Amniotic stem cell (primary cell): ENCODE data around the gene GJB4.
"Not testable (repeated sequence)": the region's sequence is repeated elsewhere in the genome, so short reads cannot be mapped to it uniquely, and the experiment has no call there.

ENCODE experiments used
- DNase-seq: peaks from one replicate; lab custom pipeline; 2025; lab: John Stamatoyannopoulos, UW

The GJB4 gene

DNA sequence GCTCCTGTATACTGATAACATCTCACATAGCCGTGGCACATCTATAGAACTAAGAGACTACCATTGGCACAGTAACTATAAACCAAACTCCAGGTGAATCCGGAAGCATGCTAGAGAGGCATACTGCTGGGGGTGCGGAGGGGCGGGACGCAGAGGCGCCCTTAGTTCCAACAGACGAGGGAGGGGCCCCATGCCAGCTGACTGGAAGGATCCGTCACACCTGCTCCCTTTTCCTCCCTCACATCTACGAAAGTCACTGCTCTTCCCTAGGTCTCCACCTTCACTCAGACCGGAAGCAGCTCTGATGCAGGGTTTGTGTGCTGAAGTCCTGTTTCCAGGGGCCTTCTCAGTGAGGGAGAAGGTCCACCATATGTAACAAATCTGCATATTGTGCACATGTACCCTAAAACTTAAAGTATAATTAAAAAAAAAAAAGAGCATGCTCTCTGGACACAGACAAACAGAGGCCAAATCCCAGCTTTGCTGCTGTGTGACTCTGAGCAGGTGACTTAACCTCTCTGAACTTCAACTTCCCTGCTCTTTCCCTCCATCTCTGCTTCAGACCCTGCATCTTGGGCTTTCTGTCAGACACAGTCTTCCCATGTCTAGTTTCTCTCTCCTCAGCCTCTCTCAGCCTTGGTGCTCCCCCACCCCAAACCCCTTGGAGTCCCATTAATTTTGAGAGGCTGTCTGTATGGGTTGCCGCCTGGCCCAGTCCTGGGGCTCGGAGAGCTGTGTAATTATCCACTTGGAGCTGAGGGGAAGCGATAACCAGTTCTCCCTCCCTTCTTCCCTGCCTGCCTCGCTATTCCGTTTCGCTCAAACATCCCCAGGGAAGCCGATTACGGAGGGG is 12.5 kb upstream of the GJB4 start:
- no peak for DNase-seq

DNA sequence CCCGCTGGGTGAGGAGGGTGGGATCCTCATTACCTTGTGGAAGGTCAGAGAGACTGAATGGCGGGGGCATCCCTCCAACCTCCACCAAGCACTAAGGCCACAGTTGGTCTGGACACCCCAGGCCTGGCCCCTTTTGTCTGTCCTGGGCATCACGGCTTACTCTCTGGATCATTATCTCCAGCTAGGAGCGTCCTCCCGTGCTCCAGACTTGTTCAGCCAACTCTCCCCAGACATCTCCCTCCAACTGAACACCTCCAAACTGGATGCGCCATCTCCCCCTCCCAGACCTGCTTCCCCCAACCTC is 11.9 kb upstream of the GJB4 start:
- DNase-seq, result no peak

DNA sequence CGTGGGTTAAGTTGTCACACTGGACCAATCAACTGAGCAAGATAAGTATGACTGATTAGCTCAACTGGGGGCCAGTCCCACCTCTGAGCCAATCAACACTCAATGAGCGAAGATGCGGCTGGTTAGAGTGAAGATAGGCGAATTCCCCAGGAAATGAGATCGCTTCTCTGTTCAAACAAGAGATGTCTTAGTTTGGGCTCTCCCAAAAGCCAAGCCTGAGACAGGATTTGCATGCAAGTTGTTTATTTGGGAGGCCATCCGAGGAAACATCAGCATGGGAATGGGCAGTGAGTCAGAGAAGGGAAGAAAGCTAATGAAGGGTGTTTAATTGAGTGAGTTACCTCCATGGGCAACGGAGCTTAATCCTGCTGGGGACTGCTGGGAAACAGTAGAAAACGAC is 9.5 kb upstream of the GJB4 start:
- DNase-seq, result no peak

GRCh38 chr1:34750610-34751009 is 8.9 kb upstream of the GJB4 start:
- DNase-seq, result no peak

GRCh38 chr1:34753163-34753562 is 6.4 kb upstream of the GJB4 start:
- no peak for DNase-seq

- no peak for DNase-seq
These were observed 4.4 kb upstream of the GJB4 start, which contains the start of gene GJB5 for GRCh38 chr1:34754964-34755637. TSS of gene GJB5 (plus strand) at chr1:34755047. CDS start at chr1:34757331, 2,284 bp downstream.

GRCh38 chr1:34755961-34756360 is 3.6 kb upstream of the GJB4 start:
- no peak for DNase-seq

DNA sequence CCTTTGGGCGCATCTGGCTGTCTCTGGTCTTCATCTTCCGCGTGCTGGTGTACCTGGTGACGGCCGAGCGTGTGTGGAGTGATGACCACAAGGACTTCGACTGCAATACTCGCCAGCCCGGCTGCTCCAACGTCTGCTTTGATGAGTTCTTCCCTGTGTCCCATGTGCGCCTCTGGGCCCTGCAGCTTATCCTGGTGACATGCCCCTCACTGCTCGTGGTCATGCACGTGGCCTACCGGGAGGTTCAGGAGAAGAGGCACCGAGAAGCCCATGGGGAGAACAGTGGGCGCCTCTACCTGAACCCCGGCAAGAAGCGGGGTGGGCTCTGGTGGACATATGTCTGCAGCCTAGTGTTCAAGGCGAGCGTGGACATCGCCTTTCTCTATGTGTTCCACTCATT is 2.2 kb upstream of the GJB4 start:
- DNase-seq, result no peak

DNA sequence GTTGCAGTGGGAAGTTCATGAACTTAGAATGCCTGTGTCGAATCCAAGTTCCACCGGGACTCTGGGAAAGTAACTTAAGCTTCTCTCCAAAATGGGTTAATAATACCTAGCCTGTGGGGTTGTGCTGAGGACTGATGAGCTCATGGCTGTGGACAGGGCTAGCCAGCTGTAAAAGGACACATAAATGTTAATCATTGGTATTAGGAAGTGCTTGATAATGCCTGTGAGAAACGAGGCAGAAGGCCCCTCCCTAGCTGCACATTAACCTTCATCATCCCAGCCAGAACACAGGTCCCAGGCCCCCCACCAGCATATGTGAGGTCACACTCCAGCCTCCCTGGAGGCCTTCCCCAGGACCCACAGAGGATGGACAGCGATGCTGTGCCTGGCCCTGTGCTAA is 789 bp upstream of the GJB4 start:
- no peak for DNase-seq

- no peak for DNase-seq
These were observed 1.7 kb downstream of the GJB4 start for GRCh38 chr1:34761176-34761761.

DNA sequence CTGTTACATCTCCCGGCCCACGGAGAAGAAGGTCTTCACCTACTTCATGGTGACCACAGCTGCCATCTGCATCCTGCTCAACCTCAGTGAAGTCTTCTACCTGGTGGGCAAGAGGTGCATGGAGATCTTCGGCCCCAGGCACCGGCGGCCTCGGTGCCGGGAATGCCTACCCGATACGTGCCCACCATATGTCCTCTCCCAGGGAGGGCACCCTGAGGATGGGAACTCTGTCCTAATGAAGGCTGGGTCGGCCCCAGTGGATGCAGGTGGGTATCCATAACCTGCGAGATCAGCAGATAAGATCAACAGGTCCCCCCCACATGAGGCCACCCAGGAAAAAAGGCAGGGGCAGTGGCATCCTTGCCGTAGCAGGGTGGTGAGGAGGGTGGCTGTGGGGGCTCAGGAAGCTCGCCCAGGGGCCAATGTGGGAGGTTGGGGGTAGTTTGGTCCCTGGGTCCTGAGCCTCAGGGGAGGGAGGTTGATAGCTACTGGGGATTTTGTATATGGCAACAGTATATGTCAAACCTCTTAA is 2.3 kb downstream of the GJB4 start:
- DNase-seq, result no peak

DNA sequence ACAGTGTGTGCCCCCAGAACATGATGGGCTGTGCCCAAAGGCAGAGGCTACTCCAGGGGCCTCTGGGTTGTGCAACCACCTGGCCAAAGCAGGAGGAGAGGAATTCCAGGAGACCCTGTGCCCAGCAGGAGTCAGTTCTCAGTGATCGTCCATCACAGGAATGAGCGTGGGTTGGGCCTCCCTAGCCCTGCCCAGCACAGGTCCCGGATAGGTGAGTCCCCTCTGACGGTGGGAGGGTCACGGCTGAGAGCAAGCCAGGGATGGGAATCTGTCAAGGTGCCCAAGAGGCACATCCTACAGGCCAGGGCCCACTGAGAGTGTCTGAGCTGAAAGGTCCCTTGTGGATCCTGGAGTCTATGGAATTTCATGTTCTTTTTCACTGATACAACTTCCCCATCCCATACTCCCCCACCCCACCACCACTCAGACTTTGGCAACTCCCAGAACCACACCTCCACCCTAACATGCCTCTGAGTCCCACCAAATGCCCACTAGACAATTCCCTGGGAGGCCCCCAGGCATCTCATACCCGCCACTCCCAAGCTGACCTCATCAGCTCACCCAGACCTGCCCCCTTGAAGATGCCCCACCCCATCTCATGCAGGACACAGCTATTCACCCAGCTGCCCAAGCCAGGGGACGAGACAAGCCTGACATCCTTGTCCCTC is 3.1 kb downstream of the GJB4 start:
- DNase-seq, result no peak

DNA sequence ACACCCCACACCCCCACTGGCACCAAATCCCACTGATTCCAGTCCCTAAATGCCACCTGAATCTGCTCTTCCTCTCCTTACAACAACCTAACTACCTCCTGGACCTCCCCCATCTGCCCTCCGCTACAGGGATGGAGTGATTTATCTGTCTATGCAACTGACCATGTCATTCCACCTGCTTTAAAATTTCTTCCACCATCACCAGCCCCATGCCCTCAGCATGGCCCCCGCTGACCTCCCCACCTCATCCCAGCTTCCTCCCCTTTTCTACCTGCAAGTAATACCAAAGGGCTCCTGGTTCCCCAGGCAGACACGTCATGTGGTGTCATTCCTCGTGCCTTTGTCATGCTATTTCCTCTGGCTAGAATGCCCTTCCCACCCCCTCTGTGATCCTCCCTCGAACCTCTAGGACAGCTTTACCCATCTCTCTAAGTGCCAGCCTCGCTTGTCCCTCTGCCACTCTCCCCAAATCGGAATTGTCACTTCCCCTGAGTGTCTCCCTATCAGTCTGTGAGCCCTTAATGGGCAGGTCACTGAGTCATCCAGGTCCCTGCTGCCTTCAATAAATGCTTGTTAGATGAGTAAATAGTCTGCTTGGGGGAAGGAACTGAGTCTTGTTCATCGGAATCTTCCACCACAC is 3.7 kb downstream of the GJB4 start:
- DNase-seq, result no peak

- DNase-seq, result no peak
These were observed 9.3 kb downstream of the GJB4 start for GRCh38 chr1:34768856-34769255.

- no peak for DNase-seq
These were observed 11.5 kb downstream of the GJB4 start for GRCh38 chr1:34770891-34771504.

DNA sequence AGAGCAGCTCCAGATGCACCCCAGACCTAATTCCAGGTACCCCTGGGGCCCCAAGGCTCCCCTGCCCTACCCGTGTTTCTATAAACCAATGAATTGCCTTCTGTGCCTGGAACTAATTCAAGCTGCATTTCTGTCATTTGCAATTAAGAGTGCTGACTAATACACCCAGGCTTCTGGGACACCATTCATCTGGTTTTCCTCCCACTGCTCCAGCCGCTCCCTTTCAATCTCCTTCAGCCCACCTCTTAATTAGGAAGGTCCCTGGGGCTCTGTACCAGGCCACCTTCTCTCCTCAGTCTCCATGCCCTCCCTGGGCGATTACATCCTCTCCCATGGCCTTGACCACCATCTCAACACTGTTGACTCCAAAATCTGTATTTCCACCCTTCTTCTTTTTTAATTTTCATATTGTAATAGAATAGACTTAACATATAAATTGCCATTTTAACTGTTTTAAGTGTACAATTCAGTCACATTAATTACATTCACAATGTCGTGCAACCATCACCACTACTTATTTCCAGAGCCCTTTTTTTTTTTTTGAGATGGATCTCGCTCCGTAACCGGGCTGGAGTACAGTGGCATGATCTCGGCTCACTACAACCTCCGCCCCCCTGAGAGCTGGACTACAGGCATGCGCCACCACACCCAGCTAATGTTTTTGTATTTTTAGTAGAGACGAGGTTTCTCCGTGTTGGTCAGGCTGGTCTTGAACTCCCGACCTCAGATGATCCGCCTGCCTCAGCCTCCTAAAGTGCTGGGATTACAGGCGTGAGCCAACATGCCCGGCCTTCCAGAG is 12.2 kb downstream of the GJB4 start:
- no peak for DNase-seq

- DNase-seq, result not testable (repeated sequence)
These were observed 13.6 kb downstream of the GJB4 start for GRCh38 chr1:34773114-34773513.

DNA sequence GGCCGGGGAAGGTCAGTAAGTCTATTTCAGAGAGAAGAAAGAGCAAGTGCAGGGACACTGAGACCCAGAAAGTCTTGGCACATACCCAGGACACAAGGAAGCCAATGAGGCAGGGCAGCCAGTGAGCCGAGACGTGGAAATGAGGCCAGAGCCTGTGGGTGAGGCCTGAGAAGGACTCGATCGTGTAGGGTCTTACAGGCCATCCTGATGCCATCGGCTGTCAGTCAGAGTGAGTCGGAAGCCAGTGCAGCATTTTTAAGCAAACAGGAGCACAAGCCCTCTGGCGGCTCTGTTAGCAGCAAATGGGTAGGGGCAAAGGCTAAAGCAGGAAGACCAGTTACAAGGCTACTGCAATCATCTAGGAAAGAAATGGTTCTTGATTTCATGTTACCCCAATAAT is 15.4 kb downstream of the GJB4 start:
- no peak for DNase-seq

DNA sequence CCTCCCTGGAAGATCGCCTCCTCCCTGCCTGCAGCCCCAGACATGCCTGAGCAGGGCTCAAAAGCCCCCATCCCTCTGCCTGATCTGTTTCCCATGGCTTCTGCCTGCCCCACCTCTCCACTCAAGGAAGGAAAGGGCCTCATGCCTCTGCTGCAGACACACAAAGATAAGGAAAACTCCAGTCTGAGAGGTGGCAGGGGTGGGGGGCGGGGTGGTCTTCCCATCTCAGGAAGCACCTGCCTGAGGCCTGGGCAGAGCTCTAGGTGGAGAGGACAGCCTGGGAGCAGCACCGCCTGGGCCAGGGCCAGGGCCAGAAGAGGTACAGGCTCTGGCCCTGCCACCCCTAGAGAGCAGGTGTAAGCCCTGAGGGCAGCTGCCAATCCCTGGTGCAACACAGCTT is 17.4 kb downstream of the GJB4 start:
- DNase-seq, result no peak

GRCh38 chr1:34777519-34778321 is 18.2 kb downstream of the GJB4 start:
- no peak for DNase-seq
